Measurements from ENCODE around the gene KIAA0930.

The KIAA0930 gene

DNA sequence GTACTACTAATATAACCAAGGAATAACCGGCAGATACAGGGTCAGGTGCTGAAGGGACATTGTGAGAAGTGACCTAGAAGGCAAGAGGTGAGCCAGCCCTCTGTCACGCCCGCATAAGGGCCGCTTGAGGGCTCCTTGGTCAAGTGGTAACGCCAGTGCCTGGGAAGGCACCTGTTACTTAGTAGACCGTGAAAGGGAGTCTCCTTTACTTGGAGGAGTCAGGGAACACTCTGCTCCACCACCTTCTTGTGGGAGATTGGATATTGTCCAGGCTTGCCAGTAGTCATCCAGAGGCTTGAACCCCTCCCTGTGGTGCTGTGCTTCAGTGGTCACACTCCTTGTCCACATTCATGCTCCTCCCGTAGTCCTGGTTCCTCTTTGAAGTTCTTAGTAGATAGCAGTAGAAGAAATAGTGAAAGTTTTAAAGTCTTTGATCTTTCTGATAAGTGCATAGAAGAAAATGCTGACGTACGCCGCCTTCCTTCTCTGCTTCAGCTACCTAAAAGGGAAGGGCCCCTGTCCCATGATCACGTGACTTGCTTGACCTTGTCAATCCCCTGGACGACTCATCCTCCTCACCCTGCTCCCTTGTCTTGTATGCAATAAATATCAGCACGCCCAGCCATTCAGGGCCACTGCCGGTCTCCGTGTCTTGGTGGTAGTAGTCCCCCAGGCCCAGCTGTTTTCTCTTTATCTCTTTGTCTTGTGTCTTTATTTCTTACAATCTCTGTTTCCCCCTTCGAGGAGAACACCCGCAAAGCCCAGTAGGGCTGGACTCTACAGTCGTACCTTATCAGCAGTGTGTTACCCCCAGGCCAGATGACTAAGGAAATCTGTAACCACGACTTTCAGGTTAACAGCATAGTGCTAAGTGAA is 70.9 kb downstream of the KIAA0930 start:
- no peak for DNase-seq

DNA sequence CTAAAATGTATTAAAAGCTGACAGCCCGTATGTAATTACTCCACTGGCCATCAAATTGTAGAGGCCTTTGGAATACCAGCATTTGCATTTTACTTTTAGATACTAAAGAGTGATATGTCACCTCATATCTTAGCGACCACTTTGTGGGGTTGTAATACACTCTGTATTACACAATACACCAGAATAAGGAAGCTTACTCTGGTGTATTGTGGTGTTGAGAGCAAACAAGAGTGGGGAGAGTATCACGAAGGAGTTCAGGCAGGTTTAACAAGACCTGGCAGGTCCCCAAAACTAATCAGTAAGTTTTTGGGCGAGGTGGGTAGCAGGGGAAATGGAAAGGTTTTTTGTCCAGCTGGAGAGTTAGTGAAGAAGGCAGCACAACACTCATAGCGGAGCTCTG is 73.8 kb downstream of the KIAA0930 start:
- no peak for DNase-seq

DNA sequence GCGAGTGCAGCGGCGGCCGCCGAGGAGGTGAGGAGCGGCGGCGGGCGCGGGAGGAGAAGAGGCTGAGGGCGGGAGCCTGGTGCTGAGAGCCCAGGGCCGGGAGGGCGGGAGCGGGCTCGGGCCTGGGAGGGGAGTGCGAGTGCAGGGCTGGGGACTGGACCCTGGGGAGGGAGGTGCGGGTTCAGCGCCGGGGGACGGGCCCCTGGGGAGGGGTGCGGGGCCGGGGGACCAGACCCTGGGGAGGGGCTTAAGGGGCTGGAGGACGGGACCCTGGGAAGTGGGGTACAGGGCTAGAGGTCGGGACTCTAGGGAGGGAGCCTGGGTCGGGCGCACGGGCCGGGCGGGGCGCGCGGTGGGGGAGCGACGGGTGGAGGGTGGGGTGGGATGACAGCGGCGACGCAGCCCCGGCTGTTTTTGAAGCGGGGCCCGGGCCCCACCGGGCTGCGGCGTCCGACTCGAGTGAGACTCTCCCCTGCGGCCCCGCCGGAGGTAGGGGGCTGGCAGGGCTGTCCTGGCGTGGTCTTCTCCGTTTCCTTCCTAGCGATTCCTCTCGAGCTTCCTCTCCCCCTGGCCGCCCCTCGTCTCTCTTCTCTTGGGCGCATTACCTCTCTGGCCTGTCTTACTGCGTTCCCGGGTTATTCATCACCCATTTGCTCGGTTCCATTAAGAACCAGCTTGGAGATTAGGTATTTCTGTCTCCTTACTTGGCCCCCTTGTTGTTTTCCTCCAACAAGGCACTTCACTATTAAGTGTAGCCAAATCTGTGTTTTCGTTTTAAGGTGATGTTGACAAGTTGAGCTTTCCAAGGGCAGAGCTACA is 76.2 kb downstream of the KIAA0930 start:
- DNase-seq, result peak; percentile 23

DNA sequence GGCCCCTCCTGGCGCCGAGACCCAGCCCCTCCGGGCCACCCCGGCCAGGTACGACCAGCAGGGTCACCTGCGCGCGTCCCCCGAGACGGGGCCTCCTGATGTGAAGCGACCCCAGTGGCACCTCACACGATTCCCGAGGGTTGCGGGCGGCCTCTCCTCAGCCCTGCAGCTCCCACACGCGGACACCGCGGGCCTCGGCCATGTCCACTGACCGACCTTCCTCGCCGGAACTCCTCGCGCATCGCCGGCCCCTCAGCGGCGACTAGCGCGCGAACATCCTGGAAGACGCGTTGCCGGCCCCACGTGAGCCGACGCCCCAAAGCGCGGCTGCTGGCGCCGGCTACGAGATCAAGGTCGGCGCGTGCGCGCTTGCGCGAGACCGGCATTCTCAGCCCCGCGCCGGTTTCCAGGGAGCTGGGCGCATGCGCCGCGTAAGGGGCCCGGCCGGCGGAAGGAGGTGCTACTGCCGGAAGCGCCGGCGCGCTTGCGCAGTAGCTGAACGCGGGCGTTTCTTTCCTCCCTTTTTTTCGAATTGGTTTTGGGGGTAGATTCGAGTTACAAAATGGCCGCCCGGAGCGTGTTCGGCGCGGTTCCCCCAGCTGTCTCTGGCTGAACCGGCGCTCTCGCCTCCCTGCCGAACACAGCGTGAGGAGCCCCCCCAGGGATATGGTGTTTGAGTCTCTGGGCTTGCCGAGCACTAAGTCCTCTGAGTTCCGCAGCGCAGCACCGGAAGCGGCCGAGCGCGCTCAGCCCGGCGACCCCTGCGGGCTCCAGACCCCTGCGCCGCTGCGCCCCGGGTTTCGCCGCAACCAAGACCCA is 77.0 kb downstream of the KIAA0930 start, which contains the start of gene NUP50:
TSS of gene NUP50 (plus strand) at position 475 of the 819 bp plus-strand sequence. CDS start 4,253 bp downstream, outside the sequence.
- DNase-seq, result peak; percentile 93

- no peak for DNase-seq
Measured at GRCh38 chr22:45163099-45163450, 77.6 kb downstream of the KIAA0930 start.

DNA sequence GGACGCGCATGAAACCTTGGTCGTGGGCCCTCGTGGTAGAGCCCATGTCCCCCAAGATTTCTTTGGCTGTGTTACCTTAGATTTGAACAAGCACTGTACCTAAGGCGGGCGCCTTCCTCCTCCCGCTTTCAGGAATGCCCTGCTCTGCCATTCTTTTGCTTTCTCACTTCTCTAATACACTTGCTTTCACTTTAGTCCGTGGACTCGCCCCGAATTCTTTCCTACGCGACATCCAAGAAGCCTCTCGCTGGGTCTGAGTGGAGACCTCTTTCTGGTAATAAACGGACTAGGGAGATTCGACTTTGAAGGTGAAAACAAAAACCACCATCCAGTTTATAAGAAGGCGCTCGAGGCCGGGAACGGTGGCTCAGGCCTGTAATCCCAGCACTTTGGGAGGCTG is 78.2 kb downstream of the KIAA0930 start:
- no peak for DNase-seq

DNA sequence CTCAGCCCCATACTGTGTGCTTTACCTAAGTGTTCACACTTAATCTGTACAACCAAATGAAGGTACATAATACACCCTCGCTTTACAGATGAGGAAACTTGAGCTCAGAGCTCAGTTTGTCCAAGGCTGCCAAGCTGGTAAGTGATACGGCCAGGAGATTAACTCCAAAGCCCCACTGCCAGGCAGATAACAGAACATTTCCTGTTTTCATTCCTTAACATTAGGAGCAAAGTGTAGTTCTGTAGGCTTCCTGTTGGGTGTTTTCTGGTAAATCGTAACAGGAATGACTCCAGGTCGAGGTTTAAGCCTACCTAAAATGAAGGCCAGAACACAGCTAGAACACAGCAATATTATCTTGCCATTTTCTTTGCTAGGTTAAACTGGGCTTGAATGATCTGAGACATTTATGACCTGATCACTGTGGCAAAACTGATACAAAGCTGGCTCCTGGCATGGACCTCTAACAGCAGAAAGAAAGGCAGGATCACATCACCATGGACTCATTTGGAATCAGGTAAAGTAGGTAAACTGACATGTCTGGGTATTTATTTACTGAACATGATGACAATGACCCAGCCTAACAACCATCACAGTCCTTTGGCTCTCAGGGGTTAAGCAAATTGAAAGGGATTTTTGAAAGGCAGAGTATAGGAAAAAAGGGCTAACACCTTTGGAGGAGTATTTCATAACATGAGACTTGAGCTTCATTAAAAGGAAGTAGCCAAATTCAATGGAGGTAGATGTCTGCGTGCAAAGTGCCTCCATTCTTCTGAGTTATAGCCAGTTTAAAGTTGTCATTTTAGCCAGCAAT is 80.8 kb downstream of the KIAA0930 start:
- no peak for DNase-seq

DNA sequence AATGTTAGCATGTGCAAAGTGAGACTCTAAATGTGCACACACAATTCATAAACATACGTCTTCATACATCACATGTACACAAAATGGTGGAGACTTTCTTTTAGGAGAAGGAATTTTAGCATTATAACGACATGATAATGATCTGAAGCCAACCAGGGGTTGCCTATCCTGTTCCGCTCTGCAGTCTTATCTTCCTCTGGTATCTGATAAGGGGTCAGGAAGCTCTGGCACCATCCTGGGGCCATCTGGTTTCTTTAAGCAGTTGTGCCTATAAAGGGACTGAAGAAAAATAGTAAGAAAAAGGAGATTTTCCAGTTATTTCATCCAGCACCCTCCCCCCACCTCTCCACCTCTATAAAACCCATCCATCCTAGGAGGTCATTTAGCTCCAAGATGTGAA is 82.8 kb downstream of the KIAA0930 start:
- no peak for DNase-seq

DNA sequence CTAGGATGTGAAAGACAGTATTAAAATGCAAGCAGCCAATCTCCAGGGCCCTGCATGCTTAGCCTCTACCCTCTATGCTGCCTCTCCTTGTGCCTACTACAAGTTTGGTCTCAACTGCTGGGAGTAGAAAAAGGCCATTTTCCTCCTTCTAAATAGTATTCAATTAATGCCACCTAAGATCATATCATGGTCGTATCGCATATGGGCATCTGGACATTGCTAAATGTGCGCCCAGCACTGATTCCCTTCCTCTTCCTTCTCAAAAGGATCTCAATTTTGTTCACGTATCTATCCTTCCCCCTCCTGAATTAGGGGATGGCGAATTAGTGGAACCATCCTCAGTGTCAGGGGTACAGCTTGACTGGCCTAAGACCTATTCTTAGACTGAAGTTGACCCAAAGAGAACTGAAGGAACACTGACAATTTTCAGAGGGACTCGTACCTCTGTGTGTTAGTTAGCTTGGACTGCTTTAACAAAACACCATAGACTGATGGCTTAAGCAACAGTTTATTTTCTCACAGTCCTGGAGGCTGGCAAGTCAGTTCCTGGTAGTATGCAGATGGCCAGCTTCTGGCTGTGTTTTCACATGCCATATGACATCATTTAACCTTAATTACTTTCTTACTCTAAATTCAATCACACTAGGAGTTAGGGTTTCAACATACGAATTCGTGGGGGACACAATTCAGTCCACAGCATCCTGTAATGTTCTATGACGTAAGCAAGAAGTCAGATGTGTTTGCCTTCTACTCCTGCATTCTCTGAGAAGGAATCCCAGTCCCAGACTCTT is 85.4 kb downstream of the KIAA0930 start:
- no peak for DNase-seq

DNA sequence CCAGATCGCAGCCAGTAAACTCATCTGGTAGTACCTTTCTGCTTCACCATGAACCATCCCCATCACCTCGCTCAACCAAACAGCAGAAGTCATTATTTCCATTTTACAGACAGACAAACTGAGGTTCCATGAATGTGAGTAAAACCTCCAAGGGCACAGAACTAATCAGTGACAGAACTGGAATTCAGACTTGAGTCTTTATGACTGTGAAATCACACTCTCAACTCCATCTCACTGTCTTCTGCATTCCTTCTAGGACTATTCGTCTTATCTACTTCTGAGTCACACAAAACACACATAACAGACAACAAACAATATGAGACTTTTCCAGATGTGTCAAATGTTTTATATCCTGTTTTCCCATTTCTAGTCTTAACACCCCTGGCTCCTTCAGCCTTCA is 86.3 kb downstream of the KIAA0930 start:
- no peak for DNase-seq

DNA sequence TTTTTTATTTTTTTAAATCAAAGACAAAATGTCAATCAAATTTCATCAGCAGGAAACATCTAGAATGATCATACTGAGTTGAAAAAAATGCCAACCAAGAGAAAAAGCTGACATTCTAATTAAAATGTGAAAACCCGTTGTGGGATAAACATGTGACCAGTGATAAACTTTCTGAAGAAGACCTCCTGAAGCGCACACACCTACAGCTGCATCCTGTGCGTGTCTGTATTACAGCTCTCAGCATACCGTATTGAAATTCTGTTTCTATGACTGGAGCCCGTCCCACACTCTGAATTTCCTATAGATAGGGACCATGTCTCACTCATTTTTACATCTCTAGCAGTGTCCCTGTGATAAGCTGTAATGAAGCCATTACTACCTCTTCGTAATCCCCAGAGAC is 89.2 kb downstream of the KIAA0930 start:
- DNase-seq, result no peak

- DNase-seq, result no peak
Measured at GRCh38 chr22:45150139-45150538, 90.6 kb downstream of the KIAA0930 start.

- DNase-seq, result no peak
Measured at GRCh38 chr22:45149671-45150070, 91.0 kb downstream of the KIAA0930 start.

DNA sequence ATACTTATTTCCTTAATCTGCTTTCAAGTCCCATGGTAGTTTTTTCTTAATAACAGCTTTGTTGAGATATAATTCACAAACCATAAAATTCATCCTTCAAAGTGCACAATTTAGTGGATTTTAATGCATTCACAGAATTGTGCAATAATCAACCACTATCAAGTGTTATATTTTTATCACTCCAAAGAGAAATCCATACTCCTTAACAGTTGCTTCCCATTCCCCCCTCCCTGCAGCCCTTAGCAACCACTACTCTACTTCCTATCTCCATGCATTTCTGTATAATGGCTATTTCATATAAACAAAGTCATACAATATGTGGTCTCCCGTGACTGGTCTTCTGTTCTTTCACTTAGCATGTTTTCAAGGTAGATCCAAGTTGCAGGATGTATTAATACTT is 95.8 kb downstream of the KIAA0930 start:
- DNase-seq, result no peak

GRCh38 chr22:45142376-45142775 is 98.3 kb downstream of the KIAA0930 start:
- DNase-seq, result no peak
